CD4-positive, alpha-beta T cell (primary cell): ENCODE results near the gene MIDN. TPM values are rescaled to one million over a fixed set of nuclear protein-coding genes. Genes with fewer than 3 reads are reported as not detected.

Experiments
- ATAC-seq: fragments of 200-7000 bp; cut with Tn5 transposase; one replicate; pipeline ENCODE4 v1.10.0; 2022; ENCODE audit warnings: mild to moderate bottlenecking; ENCODE audit not compliant: poor library complexity
- CTCF ChIA-PET: fragments of 350-600 bp; sonication (Branson Sonifier 250); formaldehyde crosslinking; loops from one replicate; lab custom pipeline; 2021; ENCODE audit warnings: antibody characterized with exemption, inconsistent platforms; lab: Charles Lee
- POLR2A ChIA-PET: fragments of 350-600 bp; sonication (Branson Sonifier 250); formaldehyde crosslinking; loops from one replicate; lab custom pipeline; 2021; ENCODE audit warnings: antibody characterized with exemption, inconsistent platforms; lab: Charles Lee
- DNase-seq, 14 experiments: peaks; one replicate each; pipeline ENCODE4 v3.0.0-alpha.2; 2013 to 2020; ENCODE audit warnings: mixed read lengths in 2 of 14
- H3K27ac ChIP-seq, 2 donors: one replicate each; pipeline versions ENCODE4 v1.5.1 to v1.7.0; 2013; ENCODE audit warnings: low read length in 2 of 2, low read depth in 1 of 2, mild to moderate bottlenecking in 1 of 2
- H3K27me3 ChIP-seq, 2 experiments: 1 replicate in 1 of 2; 2 replicates in 1 of 2; pipeline versions ENCODE4 v1.6.1 to v1.7.0; 2013; ENCODE audit warnings: low read length in 2 of 2, control low read depth in 1 of 2, mild to moderate bottlenecking in 1 of 2, moderate library complexity in 1 of 2; ENCODE audit not compliant: insufficient read depth in 2 of 2, control insufficient read depth in 1 of 2
- H3K36me3 ChIP-seq: one replicate; pipeline ENCODE4 v1.6.1; 2013; ENCODE audit warnings: low read length, control low read depth; ENCODE audit not compliant: insufficient read depth
- H3K4me1 ChIP-seq: one replicate; pipeline ENCODE4 v1.6.1; 2013; ENCODE audit warnings: low read length, control low read depth; ENCODE audit not compliant: insufficient read depth
- H3K4me3 ChIP-seq: one replicate; pipeline ENCODE4 v1.5.1; 2013; ENCODE audit warnings: mild to moderate bottlenecking, low read length, moderate library complexity
- H3K9me3 ChIP-seq, 2 experiments: 1 replicate in 1 of 2; 2 replicates in 1 of 2; pipeline versions ENCODE4 v1.6.1 to v1.7.0; 2013; ENCODE audit warnings: low read length in 2 of 2, mild to moderate bottlenecking in 2 of 2, control low read depth in 1 of 2, moderate library complexity in 1 of 2; ENCODE audit not compliant: control insufficient read depth in 1 of 2, insufficient read depth in 1 of 2
- H3K27ac Mint-ChIP-seq: one replicate; pipeline ENCODE4 v1.8.0; 2020; ENCODE audit warnings: mixed read lengths
- H3K27me3 Mint-ChIP-seq: one replicate; pipeline ENCODE4 v1.8.0; 2021; ENCODE audit warnings: mixed read lengths
- H3K36me3 Mint-ChIP-seq: one replicate; pipeline ENCODE4 v1.8.0; 2021; ENCODE audit warnings: low read depth, mixed read lengths
- H3K4me1 Mint-ChIP-seq: one replicate; pipeline ENCODE4 v1.8.0; 2021; ENCODE audit warnings: low read depth, mixed read lengths
- H3K4me3 Mint-ChIP-seq: one replicate; pipeline ENCODE4 v1.8.0; 2020; ENCODE audit warnings: mild to moderate bottlenecking, mixed read lengths
- H3K9me3 Mint-ChIP-seq: one replicate; pipeline ENCODE4 v1.8.0; 2020; ENCODE audit warnings: mixed read lengths
- CTCF ChIP-seq: fragments of 200-600 bp; IDR thresholded peaks from one replicate; pipeline ENCODE4 v1.8.0; 2022; ENCODE audit warnings: antibody characterized with exemption, mild to moderate bottlenecking
- intact Hi-C, 2 experiments: fragments of 100-400 bp; cut with DNase I in 1 of 2; cut with micrococcal nuclease in 1 of 2; formaldehyde crosslinking; loops; one replicate each; pipeline versions ENCODE4 v1.15.1 to v1.9.0; 2023 to 2025; cut with DNase I, micrococcal nuclease
- total RNA-seq, 174 experiments: library from RNA in 2 of 174; stranded (reverse) in 2 of 174; gene quantifications; one replicate each; pipeline ENCODE4 v1.2.3 and lab custom pipeline; 2021 to 2026

Gene MIDN
- total RNA-seq, 2 experiments from 2014 or later, result 214 to 228 TPM

- POLR2A ChIA-PET, result interaction anchor here (1.1 to 1.8 kb wide), 2 partner anchors 31 to 375 kb away, joined by 3 to 16 read pairs; partner anchors contain the start of gene CIRBP
- Mint-ChIP-seq H3K27me3 (peaks cover 13% of the 10 kb centered on the region), H3K36me3 (peaks cover 4% of the 10 kb centered on the region), H3K4me1 (peaks cover 21% of the 10 kb centered on the region), H3K9me3 (no peaks in the 10 kb centered on the region), H3K4me3 (peak within 1 kb of the TSS; percentile 86), H3K27ac (peak within 1 kb of the TSS; percentile 79)
- H3K4me1 ChIP-seq, result peaks cover 55% of the 10 kb centered on the region
- CTCF ChIA-PET, result interaction anchor here (0.6 kb wide), 1 partner anchor 653 kb away, joined by 3 read pairs; no protein-coding TSS in a partner anchor
- no peaks in the 10 kb centered on the region for H3K36me3 ChIP-seq
- peak within 1 kb of the TSS; percentile 16 for H3K4me3 ChIP-seq
- peaks cover 6 to 12% of the 10 kb centered on the region in 2 experiments for H3K27me3 ChIP-seq
- peaks cover 0 to 9% of the 10 kb centered on the region in 2 experiments for H3K9me3 ChIP-seq
- TF ChIP-seq CTCF, result no peak
- intact Hi-C loops, result no loop called here
- DNase-seq, result peak in 4 of 14 experiments; percentile 37 to 69 (median 56)
- no peak for ATAC-seq
- no peak within 1 kb of the TSS for H3K27ac ChIP-seq
These were observed 10.5 kb upstream of the MIDN start, which contains the start of gene CBARP for GRCh38 chr19:1237754-1238368. CBARP (minus strand) TSS chr19:1238005; CDS start chr19:1236100, 1,905 bp downstream.

- H3K36me3 ChIP-seq, result no peaks in the 10 kb centered on the region
- H3K4me1 ChIP-seq, result peaks cover 62% of the 10 kb centered on the region
- H3K4me3 ChIP-seq, result peak overlapping the region; percentile 16
- Mint-ChIP-seq H3K9me3 (no peaks in the 10 kb centered on the region), H3K4me3 (peak overlapping the region; percentile 86), H3K27me3 (peaks cover 13% of the 10 kb centered on the region), H3K4me1 (peaks cover 26% of the 10 kb centered on the region), H3K27ac (peak overlapping the region; percentile 79), H3K36me3 (peaks cover 4% of the 10 kb centered on the region)
- peaks cover 0 to 9% of the 10 kb centered on the region in 2 experiments for H3K9me3 ChIP-seq
- peaks cover 6 to 12% of the 10 kb centered on the region in 2 experiments for H3K27me3 ChIP-seq
- CTCF ChIA-PET, result interaction anchor here (0.6 kb wide), 2 partner anchors 44 to 654 kb away, joined by 3 to 5 read pairs; no protein-coding TSS in a partner anchor
- TF ChIP-seq CTCF, result no peak
- intact Hi-C loops, result no loop called here
- no peak overlapping the region for H3K27ac ChIP-seq
- POLR2A ChIA-PET, result interaction anchor here (1.1 to 1.8 kb wide), 3 partner anchors 30 to 376 kb away, joined by 3 to 16 read pairs (median 3); partner anchors contain the start of gene CIRBP
- DNase-seq (peak in 2 of 14 experiments; percentile 31 to 54), ATAC-seq (no peak)
These were observed 9.7 kb upstream of the MIDN start for GRCh38 chr19:1238369-1239303.

GRCh38 chr19:1239420-1239795 is 9.0 kb upstream of the MIDN start:
- peaks cover 70% of the 10 kb centered on the region for H3K4me1 ChIP-seq
- peaks cover 6% of the 10 kb centered on the region for H3K36me3 ChIP-seq
- Mint-ChIP-seq H3K27me3 (peaks cover 13% of the 10 kb centered on the region), H3K27ac (peak overlapping the region; percentile 79), H3K4me1 (peaks cover 27% of the 10 kb centered on the region), H3K9me3 (no peaks in the 10 kb centered on the region), H3K4me3 (peak overlapping the region; percentile 86), H3K36me3 (peaks cover 4% of the 10 kb centered on the region)
- TF ChIP-seq CTCF, result no peak
- DNase-seq (no peak), ATAC-seq (no peak)
- ChIA-PET POLR2A (interaction anchor here (1.1 to 1.8 kb wide), 2 partner anchors 30 to 218 kb away, joined by 3 to 16 read pairs; partner anchors contain the start of gene CIRBP), CTCF (interaction anchor here (1.3 to 1.9 kb wide), 2 partner anchors 126 to 317 kb away, joined by 3 to 7 read pairs; no protein-coding TSS in a partner anchor)
- peaks cover 0 to 9% of the 10 kb centered on the region in 2 experiments for H3K9me3 ChIP-seq
- no peak overlapping the region for H3K4me3 ChIP-seq
- intact Hi-C loops, result no loop called here
- peaks cover 6 to 12% of the 10 kb centered on the region in 2 experiments for H3K27me3 ChIP-seq
- H3K27ac ChIP-seq, result no peak overlapping the region
